OCI-LY3 (cell line): Measurements from ENCODE around the gene CYP2F1.

ENCODE experiments used
- CTCF ChIP-seq: fragments of 200-600, 300-600 bp; sonication (generic); IDR thresholded peaks from 2 replicates; pipeline ENCODE4 v1.5.1; 2014; ENCODE audit warnings: antibody characterized with exemption, low read length, low read depth
- EZH2phosphoT487 ChIP-seq: fragments of 200-600 bp; shearing (Covaris generic); IDR thresholded peaks from 2 replicates; pipeline ENCODE4 v1.6.1; 2018; ENCODE audit warnings: antibody characterized with exemption, mixed run types, low read depth

GRCh38 chr19:41131186-41131585 is 17.0 kb downstream of the CYP2F1 start:
- TF ChIP-seq EZH2phosphoT487, result no peak
- no peak for TF ChIP-seq CTCF
